Stomach smooth muscle (tissue), 2 donors: ENCODE measurements around the gene RNF43.

ENCODE experiments used
- H3K27ac ChIP-seq: one replicate; pipeline ENCODE4 v1.7.0; 2013; ENCODE audit warnings: mild to moderate bottlenecking, low read length, inconsistent platforms
- H3K27me3 ChIP-seq, 2 donors: one replicate each; pipeline ENCODE4 v1.7.0; 2013; ENCODE audit warnings: low read length in 2 of 2; ENCODE audit not compliant: insufficient read depth in 2 of 2, control insufficient read depth in 1 of 2
- H3K36me3 ChIP-seq, 2 donors: one replicate each; pipeline ENCODE4 v1.7.0; 2013; ENCODE audit warnings: low read length in 2 of 2; ENCODE audit not compliant: control insufficient read depth in 2 of 2, insufficient read depth in 2 of 2
- H3K4me1 ChIP-seq: one replicate; pipeline ENCODE4 v1.7.0; 2013; ENCODE audit warnings: low read length; ENCODE audit not compliant: control insufficient read depth, insufficient read depth
- H3K4me3 ChIP-seq, 2 donors: one replicate each; pipeline ENCODE4 v1.7.0; 2013; ENCODE audit warnings: low read length in 2 of 2
- H3K9ac ChIP-seq, 2 donors: one replicate each; pipeline ENCODE4 v1.7.0; 2013; ENCODE audit warnings: low read length in 2 of 2, mild to moderate bottlenecking in 1 of 2
- H3K9me3 ChIP-seq, 2 donors: one replicate each; pipeline ENCODE4 v1.7.0; 2013; ENCODE audit warnings: low read length in 2 of 2; ENCODE audit not compliant: control insufficient read depth in 2 of 2
- donor health status: healthy.
- donor health status: Pancreatic carcinoma.

RNF43 gene

GRCh38 chr17:58391302-58391984 lies 25.9 kb downstream of the RNF43 start:
- H3K4me3 ChIP-seq = no peak overlapping the region
- no peak overlapping the region for H3K9ac ChIP-seq
- no peaks in the 10 kb centered on the region for H3K27me3 ChIP-seq
- H3K36me3 ChIP-seq = no peaks in the 10 kb centered on the region
- H3K4me1 ChIP-seq = no peaks in the 10 kb centered on the region
- no peak overlapping the region for H3K27ac ChIP-seq
- H3K9me3 ChIP-seq = no peaks in the 10 kb centered on the region

DNA sequence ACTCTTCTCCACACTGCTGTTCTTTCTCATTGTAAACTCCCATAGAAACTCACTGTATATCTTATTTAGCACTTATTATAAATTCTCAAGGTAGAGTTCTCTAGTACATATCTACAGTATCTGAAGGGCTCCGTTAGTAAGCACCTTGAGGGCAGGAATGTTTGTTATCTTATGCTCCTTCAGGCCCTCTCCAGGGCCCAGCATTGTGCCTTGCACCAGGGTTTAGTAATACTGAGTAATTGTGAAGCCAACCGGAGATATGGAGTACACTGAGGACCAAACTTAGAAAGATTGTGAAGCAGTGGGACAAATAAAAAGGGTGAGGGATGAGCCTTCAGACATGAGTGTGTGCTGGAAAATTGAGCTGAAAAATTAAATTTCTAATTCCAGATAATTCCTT lies 26.4 kb downstream of the RNF43 start:
- Histone ChIP-seq H3K4me1 (no peaks in the 10 kb centered on the region), H3K36me3 (no peaks in the 10 kb centered on the region), H3K27ac (no peak overlapping the region), H3K27me3 (no peaks in the 10 kb centered on the region), H3K4me3 (no peak overlapping the region), H3K9me3 (no peaks in the 10 kb centered on the region), H3K9ac (no peak overlapping the region)

DNA sequence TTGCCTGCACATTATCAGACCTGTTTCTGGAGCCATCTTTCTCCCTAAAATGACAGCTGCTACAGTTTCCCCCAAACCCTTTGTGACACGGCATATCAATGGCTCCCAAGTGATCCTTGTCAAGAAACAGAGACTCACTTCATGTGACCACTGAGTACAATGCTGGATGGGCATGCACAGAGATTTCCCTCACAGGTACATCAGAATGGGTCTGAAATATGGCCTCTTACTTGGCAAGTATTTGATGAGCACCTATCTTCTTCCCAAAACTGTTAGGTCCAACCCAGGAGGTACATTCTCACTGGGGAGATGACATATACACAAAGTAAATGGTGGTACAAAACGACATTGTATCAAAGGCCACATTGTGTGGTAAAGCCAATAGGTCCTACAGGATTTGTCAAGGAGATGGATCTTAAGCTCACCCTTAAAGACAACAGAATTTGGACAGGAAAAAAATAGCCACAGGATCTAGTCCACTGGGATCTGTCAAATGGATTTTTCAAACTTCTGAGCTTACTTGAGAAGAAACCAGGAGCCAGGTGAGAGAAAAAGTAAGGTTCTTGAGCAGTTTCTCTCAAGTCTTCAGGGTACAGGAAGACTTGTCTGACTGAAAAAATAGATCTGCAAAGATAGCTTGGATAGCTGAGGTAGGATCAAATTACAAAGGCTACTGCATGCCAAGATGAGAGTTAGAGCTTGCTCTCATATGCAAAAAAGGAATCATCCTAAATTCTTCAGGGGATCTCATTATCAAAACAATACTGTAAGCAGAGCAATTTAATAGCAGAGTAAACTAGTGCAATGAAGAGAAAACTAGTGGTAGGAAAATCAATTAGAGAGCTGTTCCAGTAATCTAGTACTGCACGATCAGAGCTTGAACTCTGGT lies 28.8 kb downstream of the RNF43 start:
- no peaks in the 10 kb centered on the region for H3K4me1 ChIP-seq
- H3K36me3 ChIP-seq = no peaks in the 10 kb centered on the region
- H3K9ac ChIP-seq = no peak overlapping the region

DNA sequence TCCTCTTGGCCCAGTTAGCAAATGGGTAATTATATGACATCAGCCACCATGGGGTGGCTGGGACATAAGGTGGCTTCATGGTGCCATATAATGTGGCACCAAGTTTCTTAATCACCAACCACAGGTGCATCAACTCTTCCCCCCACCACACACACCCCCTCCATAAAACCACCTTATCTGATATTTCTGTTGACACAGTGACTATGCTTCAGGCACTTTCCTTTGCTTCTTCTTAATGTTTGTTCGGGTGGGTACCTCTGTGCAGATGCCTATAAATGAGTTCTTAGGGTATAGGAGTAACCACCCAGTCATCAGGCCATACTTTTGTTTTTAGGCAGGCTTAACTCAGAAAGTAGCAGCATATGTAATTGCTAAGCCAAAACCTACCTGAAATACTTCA lies 29.5 kb downstream of the RNF43 start:
- Histone ChIP-seq H3K36me3 (no peaks in the 10 kb centered on the region), H3K27ac (no peak overlapping the region), H3K9ac (no peak overlapping the region), H3K4me3 (no peak overlapping the region), H3K4me1 (no peaks in the 10 kb centered on the region), H3K27me3 (no peaks in the 10 kb centered on the region), H3K9me3 (no peaks in the 10 kb centered on the region)

More for the DNA sequence above, 28.8 kb downstream of the RNF43 start:
- no peaks in the 10 kb centered on the region for H3K9me3 ChIP-seq
- H3K27me3 ChIP-seq = no peaks in the 10 kb centered on the region
- no peak overlapping the region for H3K4me3 ChIP-seq
- no peak overlapping the region for H3K27ac ChIP-seq

GRCh38 chr17:58386708-58387107 lies 30.6 kb downstream of the RNF43 start:
- Histone ChIP-seq H3K27ac (no peak overlapping the region), H3K36me3 (no peaks in the 10 kb centered on the region), H3K4me3 (no peak overlapping the region), H3K9me3 (no peaks in the 10 kb centered on the region), H3K9ac (no peak overlapping the region), H3K4me1 (no peaks in the 10 kb centered on the region), H3K27me3 (no peaks in the 10 kb centered on the region)

DNA sequence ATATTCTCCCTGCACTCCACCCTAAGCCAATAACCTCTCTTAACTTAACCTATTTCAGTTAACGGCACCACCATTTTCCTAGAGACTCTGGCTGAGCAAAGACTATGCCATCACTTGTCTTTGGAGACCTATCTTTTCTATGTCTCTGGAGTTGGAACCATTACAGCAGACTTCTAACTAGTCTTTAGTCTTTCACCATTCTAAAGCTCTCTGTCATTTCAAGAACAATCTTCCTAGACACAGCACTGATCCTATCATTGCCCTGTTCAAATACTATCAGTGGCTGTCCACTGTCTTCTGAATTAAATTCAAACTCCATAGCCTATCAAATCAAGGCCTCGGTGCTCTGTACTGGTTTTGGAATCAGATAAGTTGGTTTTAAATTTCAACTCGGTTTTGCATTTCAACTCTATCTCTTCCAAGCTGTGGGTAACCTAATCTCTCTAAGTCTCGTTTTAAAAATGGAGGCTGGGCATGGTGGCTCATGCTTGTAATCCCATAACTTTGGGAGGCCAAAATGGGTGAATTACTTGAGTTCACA lies 31.9 kb downstream of the RNF43 start:
- Histone ChIP-seq H3K36me3 (no peaks in the 10 kb centered on the region), H3K4me1 (no peaks in the 10 kb centered on the region), H3K9me3 (no peaks in the 10 kb centered on the region), H3K9ac (no peak overlapping the region), H3K4me3 (no peak overlapping the region), H3K27me3 (no peaks in the 10 kb centered on the region), H3K27ac (no peak overlapping the region)

- H3K9me3 ChIP-seq = no peaks in the 10 kb centered on the region
- H3K27ac ChIP-seq = no peak overlapping the region
- no peaks in the 10 kb centered on the region for H3K36me3 ChIP-seq
- no peaks in the 10 kb centered on the region for H3K4me1 ChIP-seq
- no peaks in the 10 kb centered on the region for H3K27me3 ChIP-seq
- H3K9ac ChIP-seq = no peak overlapping the region
- H3K4me3 ChIP-seq = no peak overlapping the region
These were observed 32.4 kb downstream of the RNF43 start for GRCh38 chr17:58384897-58385296.

DNA sequence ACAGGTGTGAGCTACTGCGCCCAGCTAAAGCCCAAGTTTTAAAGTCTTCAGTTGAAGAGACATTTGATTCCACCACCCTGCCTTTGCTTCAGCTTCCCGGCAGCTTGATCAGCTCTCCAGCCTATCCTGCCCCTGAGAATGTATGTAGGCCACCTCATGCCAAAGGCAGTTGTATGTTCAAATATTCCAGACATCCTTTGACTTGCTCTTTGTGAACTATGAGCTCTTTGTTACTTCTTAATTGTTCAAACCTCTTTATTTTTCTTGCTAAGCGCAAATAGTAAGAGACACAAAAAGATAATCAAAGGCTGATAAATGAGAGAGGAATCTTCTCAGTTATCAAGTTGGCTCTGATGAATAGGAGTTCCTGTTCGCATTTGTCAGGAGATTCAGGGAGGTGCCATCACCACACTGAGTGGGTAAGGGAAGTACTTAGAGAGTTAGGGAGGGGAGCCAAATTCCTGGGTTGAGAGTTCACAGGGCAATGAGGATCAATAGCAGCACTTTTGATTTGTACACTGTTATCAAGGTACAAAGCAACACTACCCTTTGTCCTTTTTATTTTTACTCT lies 33.4 kb downstream of the RNF43 start:
- no peaks in the 10 kb centered on the region for H3K9me3 ChIP-seq
- no peaks in the 10 kb centered on the region for H3K36me3 ChIP-seq
- H3K27me3 ChIP-seq = no peaks in the 10 kb centered on the region
- H3K9ac ChIP-seq = no peak overlapping the region
- no peak overlapping the region for H3K4me3 ChIP-seq
- no peaks in the 10 kb centered on the region for H3K4me1 ChIP-seq
- no peak overlapping the region for H3K27ac ChIP-seq

- Histone ChIP-seq H3K9ac (no peak overlapping the region), H3K4me3 (no peak overlapping the region), H3K36me3 (no peaks in the 10 kb centered on the region), H3K27ac (no peak overlapping the region), H3K27me3 (no peaks in the 10 kb centered on the region), H3K4me1 (no peaks in the 10 kb centered on the region), H3K9me3 (no peaks in the 10 kb centered on the region)
These were observed 34.5 kb downstream of the RNF43 start for GRCh38 chr17:58382872-58383242.

DNA sequence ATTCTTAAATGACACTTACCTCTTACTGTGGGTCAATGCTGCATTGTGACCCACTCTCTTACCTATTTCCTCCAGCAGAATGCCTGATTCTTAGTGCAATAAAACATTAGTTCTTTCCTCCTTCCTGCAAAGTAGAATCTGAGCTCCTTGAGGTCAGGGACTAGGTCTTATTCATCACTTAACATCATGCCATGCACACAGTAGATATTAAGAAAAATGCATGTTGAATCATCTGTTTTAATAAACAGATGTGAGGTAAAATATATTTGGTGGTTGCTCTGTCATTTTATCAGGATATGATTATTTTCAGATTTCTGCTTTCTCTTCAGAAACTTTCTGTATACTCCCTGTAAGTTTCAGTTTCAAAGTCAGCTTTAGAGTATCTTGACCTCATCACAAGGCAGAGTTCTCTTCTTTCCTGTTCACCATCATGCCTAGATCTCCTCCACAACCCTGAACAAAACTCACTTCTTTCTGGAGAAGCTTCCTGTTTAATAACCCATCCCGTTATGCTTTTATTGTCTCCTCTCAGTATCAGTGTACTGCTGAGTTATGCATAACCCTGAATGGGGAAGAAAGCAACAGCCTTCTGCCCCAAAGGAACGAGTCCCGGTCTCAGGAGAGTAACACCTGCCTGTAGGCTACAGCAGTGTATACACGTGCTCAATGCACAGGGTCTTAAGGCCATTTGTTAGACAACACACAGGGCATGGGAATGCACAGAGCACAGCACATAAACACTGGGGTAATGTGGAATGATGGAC lies 35.0 kb downstream of the RNF43 start:
- H3K27ac ChIP-seq = no peak overlapping the region
- H3K36me3 ChIP-seq = no peaks in the 10 kb centered on the region
- no peaks in the 10 kb centered on the region for H3K4me1 ChIP-seq
- H3K9ac ChIP-seq = no peak overlapping the region
- no peaks in the 10 kb centered on the region for H3K9me3 ChIP-seq
- H3K27me3 ChIP-seq = no peaks in the 10 kb centered on the region
- no peak overlapping the region for H3K4me3 ChIP-seq
